CD14-positive monocyte (primary cell): Measurements from ENCODE around the gene FLII. TPM values are rescaled to one million over a fixed set of nuclear protein-coding genes. Genes with fewer than 3 reads are reported as not detected.

Source experiments
- DNase-seq, 3 donors: peaks; one replicate each; pipeline ENCODE4 v3.0.0-alpha.2; 2011 to 2022
- H2AFZ ChIP-seq: 2 replicates; pipeline ENCODE4 v1.6.0; 2012; ENCODE audit warnings: mild to moderate bottlenecking, low read depth, low read length, inconsistent platforms; ENCODE audit not compliant: insufficient read depth, poor library complexity, severe bottlenecking
- H3K27ac ChIP-seq, 2 donors: 1 replicate in 1 of 2; 2 replicates in 1 of 2; pipeline ENCODE4 v1.5.1; 2012 to 2013; ENCODE audit warnings: low read length in 2 of 2, control low read depth in 1 of 2, inconsistent platforms in 1 of 2, low read depth in 1 of 2, mild to moderate bottlenecking in 1 of 2
- H3K27me3 ChIP-seq, 2 donors: one replicate each; pipeline versions ENCODE4 v1.6.0 to v1.6.1; 2011 to 2013; ENCODE audit warnings: low read length in 2 of 2; ENCODE audit not compliant: control insufficient read depth in 2 of 2, insufficient read depth in 2 of 2
- H3K36me3 ChIP-seq, 2 donors: replicated peaks in 1 of 2; 1 replicate in 1 of 2; 2 replicates in 1 of 2; pipeline versions ENCODE4 v1.5.1 to v1.6.1; 2012 to 2013; ENCODE audit warnings: low read length in 2 of 2, control low read depth in 1 of 2, inconsistent platforms in 1 of 2, mild to moderate bottlenecking in 1 of 2; ENCODE audit not compliant: insufficient read depth in 2 of 2, control insufficient read depth in 1 of 2
- H3K4me1 ChIP-seq, 2 donors: 1 replicate in 1 of 2; 2 replicates in 1 of 2; pipeline versions ENCODE4 v1.5.1 to v1.6.1; 2012 to 2013; ENCODE audit warnings: low read length in 2 of 2, control low read depth in 1 of 2, inconsistent platforms in 1 of 2, mild to moderate bottlenecking in 1 of 2, moderate library complexity in 1 of 2; ENCODE audit not compliant: insufficient read depth in 2 of 2, control insufficient read depth in 1 of 2
- H3K4me2 ChIP-seq: replicated peaks from 2 replicates; pipeline ENCODE3; 2012; ENCODE audit warnings: low read length, moderate library complexity, mild to moderate bottlenecking; ENCODE audit not compliant: poor library complexity, severe bottlenecking; ENCODE audit errors: extremely low read depth
- H3K4me3 ChIP-seq, 3 experiments: fragments of 200-600 bp in 1 of 3; sonication (generic) in 1 of 3; replicated peaks in 1 of 3; 1 replicate in 2 of 3; 2 replicates in 1 of 3; pipeline ENCODE4 v1.5.1; 2011 to 2013; ENCODE audit warnings: low read length in 3 of 3, mild to moderate bottlenecking in 3 of 3, control low read depth in 2 of 3, low read depth in 2 of 3, inconsistent platforms in 1 of 3, moderate library complexity in 1 of 3
- H3K79me2 ChIP-seq: 2 replicates; pipeline ENCODE4 v1.6.0; 2012; ENCODE audit warnings: mild to moderate bottlenecking, control low read depth, inconsistent platforms, low read length, moderate library complexity; ENCODE audit not compliant: insufficient read depth
- H3K9ac ChIP-seq: 2 replicates; pipeline ENCODE4 v1.6.0; 2017; ENCODE audit warnings: low read length, mild to moderate bottlenecking; ENCODE audit not compliant: insufficient read depth, poor library complexity, severe bottlenecking
- H3K9me3 ChIP-seq, 2 donors: replicated peaks in 1 of 2; 1 replicate in 1 of 2; 2 replicates in 1 of 2; pipeline versions ENCODE4 v1.5.1 to v1.6.1; 2012 to 2013; ENCODE audit warnings: low read length in 2 of 2, control low read depth in 1 of 2; ENCODE audit not compliant: control insufficient read depth in 1 of 2, insufficient read depth in 1 of 2
- H4K20me1 ChIP-seq: 2 replicates; pipeline ENCODE4 v1.6.0; 2012; ENCODE audit warnings: mild to moderate bottlenecking, low read length, control low read depth, moderate library complexity; ENCODE audit not compliant: insufficient read depth
- H3K27ac Mint-ChIP-seq, 7 donors: one replicate each; pipeline ENCODE4 v1.8.0; 2020; ENCODE audit warnings: mild to moderate bottlenecking in 7 of 7, mixed read lengths in 7 of 7, moderate library complexity in 6 of 7, inconsistent platforms in 2 of 7
- H3K27me3 Mint-ChIP-seq, 3 donors: one replicate each; pipeline ENCODE4 v1.8.0; 2021 to 2022; ENCODE audit warnings: low read depth in 3 of 3, mild to moderate bottlenecking in 3 of 3, mixed read lengths in 3 of 3, moderate library complexity in 3 of 3, inconsistent platforms in 1 of 3
- H3K36me3 Mint-ChIP-seq, 2 donors: one replicate each; pipeline ENCODE4 v1.8.0; 2020; ENCODE audit warnings: mixed read lengths in 2 of 2, inconsistent platforms in 1 of 2, mild to moderate bottlenecking in 1 of 2
- H3K4me1 Mint-ChIP-seq: one replicate; pipeline ENCODE4 v1.8.0; 2020; ENCODE audit warnings: mild to moderate bottlenecking, mixed read lengths
- H3K4me3 Mint-ChIP-seq, 2 donors: one replicate each; pipeline ENCODE4 v1.8.0; 2020; ENCODE audit warnings: mild to moderate bottlenecking in 2 of 2, mixed read lengths in 2 of 2, moderate library complexity in 1 of 2
- H3K9me3 Mint-ChIP-seq, 7 donors: one replicate each; pipeline ENCODE4 v1.8.0; 2020 to 2022; ENCODE audit warnings: mixed read lengths in 7 of 7, mild to moderate bottlenecking in 6 of 7, moderate library complexity in 6 of 7, inconsistent platforms in 2 of 7
- WGBS: methylation state at CpG from one replicate; pipeline ENCODE4 v1.1.5; 2013; ENCODE audit warnings: missing lambda C conversion rate; ENCODE audit not compliant: insufficient coverage; 5-methylcytosine and 5-hydroxymethylcytosine counted together
- intact Hi-C, 2 donors: fragments of 100-400 bp; cut with micrococcal nuclease; formaldehyde crosslinking; loops; one replicate each; pipeline versions ENCODE4 v1.15.0 to v1.15.1; 2023
- polyA plus RNA-seq, 3 donors: library from polyadenylated mRNA; depleted of rRNA in 1 of 3; unstranded in 2 of 3; stranded (reverse) in 1 of 3; fragments of 300-500 nt in 2 of 3; fragments of >200 nt in 1 of 3; fragmentation: Illumina TruSeq in 2 of 3; gene quantifications; 1 replicate in 2 of 3; 2 replicates in 1 of 3; pipeline ENCODE4 v1.2.3, GENCODE V29; 2012 to 2021
- TF ChIP-seq, protein P1 (sequence below): fragments of 200-600 bp; IDR thresholded peaks from one replicate; pipeline ENCODE4 v1.8.0; 2022; ENCODE audit warnings: antibody characterized with exemption, mild to moderate bottlenecking

Gene FLII
- polyA plus RNA-seq, 3 donors: 145 to 724 (median 227) TPM

DNA sequence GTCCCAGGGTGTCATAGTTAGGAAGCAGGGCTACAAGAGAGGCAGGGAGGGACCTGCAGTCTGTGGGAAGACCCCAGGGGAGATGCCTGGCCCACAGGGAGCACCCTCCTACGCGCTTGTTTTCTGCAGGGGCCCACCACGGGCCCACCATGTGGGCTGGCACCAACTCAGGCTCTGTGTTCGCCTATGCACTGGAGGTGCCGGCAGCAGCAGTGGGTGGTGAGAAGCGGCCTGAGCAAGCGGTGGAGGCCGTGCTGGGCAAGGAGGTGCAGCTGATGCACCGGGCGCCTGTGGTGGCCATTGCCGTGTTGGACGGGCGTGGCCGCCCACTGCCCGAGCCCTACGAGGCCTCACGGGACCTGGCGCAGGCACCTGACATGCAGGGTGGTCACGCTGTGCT is 18.1 kb downstream of the FLII start:
- no peaks in the 10 kb centered on the region for H3K4me1 Mint-ChIP-seq
- peaks cover 0 to 2% (median 2%) of the 10 kb centered on the region in 3 donors for H3K27me3 Mint-ChIP-seq
- H3K9ac ChIP-seq: no peak overlapping the region
- no peak overlapping the region for H3K4me2 ChIP-seq
- H3K36me3 ChIP-seq: peaks cover 42 to 64% of the 10 kb centered on the region in 2 donors
- no peaks in the 10 kb centered on the region for H3K9me3 ChIP-seq
- H3K4me1 ChIP-seq: no peaks in the 10 kb centered on the region
- no peak overlapping the region for H3K27ac ChIP-seq
- no peak overlapping the region for H2AFZ ChIP-seq
- H3K79me2 ChIP-seq: no peaks in the 10 kb centered on the region
- no peaks in the 10 kb centered on the region for H3K9me3 Mint-ChIP-seq
- intact Hi-C loops: no loop called here
- peak overlapping the region in 1 of 7 donors; percentile 23 for H3K27ac Mint-ChIP-seq
- no peaks in the 10 kb centered on the region for H3K27me3 ChIP-seq
- peaks cover 35 to 60% of the 10 kb centered on the region in 2 donors for H3K36me3 Mint-ChIP-seq
- peaks cover 17% of the 10 kb centered on the region for H4K20me1 ChIP-seq
- no peak overlapping the region for H3K4me3 Mint-ChIP-seq
- TF ChIP-seq, protein P1, sequence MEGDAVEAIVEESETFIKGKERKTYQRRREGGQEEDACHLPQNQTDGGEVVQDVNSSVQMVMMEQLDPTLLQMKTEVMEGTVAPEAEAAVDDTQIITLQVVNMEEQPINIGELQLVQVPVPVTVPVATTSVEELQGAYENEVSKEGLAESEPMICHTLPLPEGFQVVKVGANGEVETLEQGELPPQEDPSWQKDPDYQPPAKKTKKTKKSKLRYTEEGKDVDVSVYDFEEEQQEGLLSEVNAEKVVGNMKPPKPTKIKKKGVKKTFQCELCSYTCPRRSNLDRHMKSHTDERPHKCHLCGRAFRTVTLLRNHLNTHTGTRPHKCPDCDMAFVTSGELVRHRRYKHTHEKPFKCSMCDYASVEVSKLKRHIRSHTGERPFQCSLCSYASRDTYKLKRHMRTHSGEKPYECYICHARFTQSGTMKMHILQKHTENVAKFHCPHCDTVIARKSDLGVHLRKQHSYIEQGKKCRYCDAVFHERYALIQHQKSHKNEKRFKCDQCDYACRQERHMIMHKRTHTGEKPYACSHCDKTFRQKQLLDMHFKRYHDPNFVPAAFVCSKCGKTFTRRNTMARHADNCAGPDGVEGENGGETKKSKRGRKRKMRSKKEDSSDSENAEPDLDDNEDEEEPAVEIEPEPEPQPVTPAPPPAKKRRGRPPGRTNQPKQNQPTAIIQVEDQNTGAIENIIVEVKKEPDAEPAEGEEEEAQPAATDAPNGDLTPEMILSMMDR: no peak
- no peak for DNase-seq
- no peak overlapping the region for H3K4me3 ChIP-seq
- WGBS: 97% methylated on average over 14 of the region's 19 CpGs

DNA sequence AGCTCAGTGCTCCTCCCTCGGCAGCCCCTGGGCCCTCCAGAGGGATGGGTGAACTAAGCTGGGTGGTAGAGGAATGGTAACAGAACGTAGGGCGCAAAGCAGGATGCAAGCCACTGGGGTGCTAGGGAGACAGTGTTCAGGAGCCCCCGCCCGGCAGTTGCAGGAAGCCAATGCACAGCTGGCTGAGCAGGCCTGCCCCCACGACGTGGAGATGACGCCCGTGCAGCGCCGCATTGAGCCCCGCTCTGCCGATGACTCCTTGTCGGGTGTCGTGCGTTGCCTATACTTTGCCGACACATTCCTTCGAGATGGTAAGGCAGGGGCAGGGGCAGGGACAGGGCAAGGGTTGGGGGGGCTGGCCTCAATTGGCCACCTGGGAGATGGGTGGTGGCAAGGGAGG is 20.2 kb downstream of the FLII start:
- no peak for DNase-seq
- TF ChIP-seq, protein P1: no peak
- Histone ChIP-seq H3K9me3 (no peaks in the 10 kb centered on the region), H3K4me2 (no peak overlapping the region), H3K36me3 (peaks cover 36 to 66% of the 10 kb centered on the region in 2 donors), H2AFZ (no peak overlapping the region), H3K27me3 (no peaks in the 10 kb centered on the region), H3K4me1 (no peaks in the 10 kb centered on the region), H3K4me3 (no peak overlapping the region), H3K27ac (no peak overlapping the region), H4K20me1 (no peaks in the 10 kb centered on the region), H3K79me2 (no peaks in the 10 kb centered on the region), H3K9ac (no peak overlapping the region)
- Mint-ChIP-seq H3K27ac (no peak overlapping the region), H3K9me3 (no peaks in the 10 kb centered on the region), H3K36me3 (peaks cover 40 to 62% of the 10 kb centered on the region in 2 donors), H3K4me1 (no peaks in the 10 kb centered on the region), H3K4me3 (peak overlapping the region in 1 of 2 donors; percentile 31), H3K27me3 (peaks cover 0 to 2% (median 2%) of the 10 kb centered on the region in 3 donors)
- WGBS: 97% methylated on average over 18 of the region's 18 CpGs
- intact Hi-C loops: no loop called here
